Measurements from ENCODE around the gene GATA5. TPM values are rescaled to one million over a fixed set of nuclear protein-coding genes. Genes with fewer than 3 reads are reported as not detected.

Gene GATA5
- total RNA-seq, 1 donor from 2014 or later, result not detected

- no peak overlapping the region for H3K27ac Mint-ChIP-seq
- no peak overlapping the region for H3K4me3 Mint-ChIP-seq
- H3K36me3 Mint-ChIP-seq (ENCODE audit: low read depth), result no peaks in the 10 kb centered on the region
- peaks cover 40% of the 10 kb centered on the region for H3K27me3 Mint-ChIP-seq
- no peak for TF ChIP-seq CTCF (IDR thresholded peaks at IDR 0.05)
- peaks cover 9% of the 10 kb centered on the region for H3K4me1 Mint-ChIP-seq
- ATAC-seq (ENCODE audit: low read depth) (no peak), DNase-seq (no peak)
- H3K9me3 Mint-ChIP-seq, result no peaks in the 10 kb centered on the region
- intact Hi-C loops (cut with micrococcal nuclease), result no loop called here
- ChIA-PET CTCF (no interaction called here), POLR2A (interaction anchor here (0.6 kb wide), 1 partner anchor 174 kb away, joined by 3 read pairs; no protein-coding TSS in a partner anchor)
Measured at GRCh38 chr20:62473717-62474603, 1.8 kb downstream of the GATA5 start.

DNA sequence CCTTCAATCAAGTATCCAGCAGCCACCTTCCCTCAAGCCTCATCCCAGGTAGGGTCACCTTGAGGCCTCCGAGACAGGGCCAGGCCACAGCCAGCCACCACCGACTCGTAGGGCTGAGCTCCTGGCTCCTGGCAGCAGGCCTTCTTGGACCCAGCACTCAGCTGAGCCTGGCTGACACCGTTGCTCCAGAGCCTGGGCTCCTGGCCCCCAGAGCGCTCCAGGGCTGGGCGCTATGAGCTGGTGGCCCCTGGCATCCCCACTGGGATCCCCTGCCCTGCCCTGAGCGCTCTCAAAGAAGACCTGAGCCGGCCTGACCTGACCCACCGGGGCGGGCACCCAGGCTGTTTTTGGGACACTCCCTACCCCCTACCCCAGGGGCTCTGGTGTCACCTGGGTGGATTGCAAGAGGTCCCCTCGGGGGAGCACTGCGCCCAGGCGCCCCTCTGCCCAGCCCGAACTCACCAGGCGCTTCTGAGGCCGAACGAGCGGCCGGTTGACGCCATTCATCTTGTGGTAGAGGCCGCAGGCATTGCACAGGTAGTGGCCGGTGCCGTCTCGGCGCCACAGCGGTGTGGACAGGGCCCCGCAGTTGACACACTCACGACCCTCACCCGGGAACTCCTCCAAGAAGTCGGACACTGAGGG lies 2.7 kb downstream of the GATA5 start:
- H3K36me3 Mint-ChIP-seq (ENCODE audit: low read depth), result no peaks in the 10 kb centered on the region
- DNase-seq, result no peak
- H3K9me3 Mint-ChIP-seq, result no peaks in the 10 kb centered on the region
- no peak for TF ChIP-seq CTCF (IDR thresholded peaks at IDR 0.05)
- H3K27ac Mint-ChIP-seq, result no peak overlapping the region
- ChIA-PET CTCF (no interaction called here), POLR2A (interaction anchor here (0.6 kb wide), 1 partner anchor 173 kb away, joined by 3 read pairs; no protein-coding TSS in a partner anchor)
- peaks cover 9% of the 10 kb centered on the region for H3K4me1 Mint-ChIP-seq
- no peak for ATAC-seq (ENCODE audit: low read depth)
- intact Hi-C loops (cut with micrococcal nuclease), result no loop called here
- H3K4me3 Mint-ChIP-seq, result no peak overlapping the region
- peaks cover 33% of the 10 kb centered on the region for H3K27me3 Mint-ChIP-seq

DNA sequence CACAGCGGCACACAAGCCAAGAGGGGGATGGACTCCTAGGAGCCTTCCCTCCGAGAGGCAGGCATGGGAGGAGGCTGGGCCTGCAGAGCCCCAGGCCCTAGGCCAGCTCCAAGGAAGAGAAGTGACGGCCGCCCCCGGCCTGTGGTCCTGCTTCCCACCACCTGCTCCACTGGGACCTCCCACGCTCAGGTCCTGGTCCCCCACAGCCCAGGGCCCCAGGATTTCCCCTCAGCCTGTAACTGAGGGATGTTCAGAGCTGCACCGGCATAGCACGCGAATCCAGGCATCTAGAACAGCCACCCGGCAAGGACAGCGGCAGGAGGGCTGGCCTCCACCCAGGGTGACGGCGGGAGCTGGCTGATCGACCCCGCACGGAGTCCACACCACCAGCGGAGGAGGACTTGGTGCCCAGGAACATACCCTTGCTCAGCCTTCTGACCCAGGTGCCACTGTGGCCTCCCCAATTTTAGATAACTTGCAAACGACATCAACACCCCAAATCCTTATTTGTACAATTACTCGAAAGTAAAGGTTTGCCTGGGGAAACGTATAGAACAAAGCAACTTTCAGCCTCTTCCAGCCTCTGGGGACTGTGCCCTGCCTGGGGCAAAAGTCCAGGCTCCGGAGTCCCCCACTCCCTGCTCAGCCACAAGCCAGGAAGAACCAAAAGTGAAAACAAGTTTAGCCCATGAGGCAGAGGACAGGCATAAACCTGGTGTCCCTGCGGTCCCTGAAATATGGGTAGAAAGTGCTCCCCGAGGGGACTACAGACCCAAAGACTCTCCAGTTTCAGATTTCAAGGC lies 3.5 kb downstream of the GATA5 start:
- intact Hi-C loops (cut with micrococcal nuclease), result no loop called here
- no peak for TF ChIP-seq CTCF (IDR thresholded peaks at IDR 0.05)
- CTCF ChIA-PET, result no interaction called here
- Mint-ChIP-seq H3K4me1 (peaks cover 7% of the 10 kb centered on the region), H3K9me3 (no peaks in the 10 kb centered on the region), H3K4me3 (no peak overlapping the region), H3K27me3 (peaks cover 27% of the 10 kb centered on the region), H3K27ac (no peak overlapping the region), H3K36me3 (ENCODE audit: low read depth) (no peaks in the 10 kb centered on the region)
- DNase-seq (no peak), ATAC-seq (ENCODE audit: low read depth) (no peak)
- POLR2A ChIA-PET, result interaction anchor here (1.0 kb wide), 1 partner anchor 323 kb away, joined by 4 read pairs; no protein-coding TSS in a partner anchor

DNA sequence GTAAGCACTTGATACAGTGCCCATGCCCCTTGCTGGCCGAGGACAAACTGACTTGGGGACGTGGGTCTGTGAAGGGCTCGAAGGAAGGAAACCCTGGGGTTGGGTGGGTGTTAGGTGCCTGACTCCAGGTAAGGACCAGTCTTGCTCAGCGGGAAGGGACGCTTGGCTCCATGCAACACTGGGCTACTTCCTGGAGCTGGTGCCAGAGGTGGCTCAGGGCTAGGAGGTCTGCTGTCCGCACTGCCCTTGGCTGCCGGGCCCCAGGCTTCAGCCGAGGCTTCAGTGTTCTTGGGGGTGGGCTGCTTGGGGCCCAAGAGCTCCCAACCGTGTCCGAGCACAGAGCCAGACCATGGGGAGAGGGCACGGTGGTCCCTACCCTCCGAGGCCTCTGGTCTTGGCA lies 5.3 kb downstream of the GATA5 start:
- Mint-ChIP-seq H3K27me3 (peaks cover 26% of the 10 kb centered on the region), H3K4me1 (peaks cover 1% of the 10 kb centered on the region), H3K9me3 (no peaks in the 10 kb centered on the region), H3K4me3 (no peak overlapping the region), H3K36me3 (ENCODE audit: low read depth) (no peaks in the 10 kb centered on the region), H3K27ac (no peak overlapping the region)
- intact Hi-C loops (cut with micrococcal nuclease), result no loop called here
- ATAC-seq (ENCODE audit: low read depth) (no peak), DNase-seq (no peak)
- ChIA-PET CTCF (no interaction called here), POLR2A (no interaction called here)
- no peak for TF ChIP-seq CTCF (IDR thresholded peaks at IDR 0.05)
